ENCODE measurements around the gene KLK1.

Gene KLK1

GRCh38 chr19:50835103-50835784 lies 11.7 kb upstream of the KLK1 start:
- no peaks in the 10 kb centered on the region for H3K9me3 ChIP-seq (ENCODE audit: low read length)
- H3K27ac ChIP-seq (ENCODE audit: low read depth, low read length) = no peak overlapping the region
- H3K4me1 ChIP-seq (ENCODE audit: insufficient read depth, low read length) = peaks cover 9% of the 10 kb centered on the region
- peak overlapping the region; percentile 46 to 65 for H3K4me3 ChIP-seq (ENCODE audit: low read depth in 1 of 2, low read length in 2 of 2)
- peaks cover 0 to 33% of the 10 kb centered on the region in 2 donors for H3K27me3 ChIP-seq (ENCODE audit: control insufficient read depth in 1 of 2, insufficient read depth in 2 of 2, low read length in 2 of 2)
- no peak overlapping the region for H3K9ac ChIP-seq (ENCODE audit: low read length)
- no peaks in the 10 kb centered on the region for H3K36me3 ChIP-seq (ENCODE audit: insufficient read depth, low read length)

GRCh38 chr19:50833802-50834167 lies 10.2 kb upstream of the KLK1 start:
- H3K9ac ChIP-seq (ENCODE audit: low read length) = no peak overlapping the region
- no peaks in the 10 kb centered on the region for H3K9me3 ChIP-seq (ENCODE audit: low read length)
- no peak overlapping the region for H3K27ac ChIP-seq (ENCODE audit: low read depth, low read length)
- H3K36me3 ChIP-seq (ENCODE audit: insufficient read depth, low read length) = no peaks in the 10 kb centered on the region
- H3K4me3 ChIP-seq (ENCODE audit: low read depth in 1 of 2, low read length in 2 of 2) = no peak overlapping the region
- H3K4me1 ChIP-seq (ENCODE audit: insufficient read depth, low read length) = peaks cover 9% of the 10 kb centered on the region
- H3K27me3 ChIP-seq (ENCODE audit: control insufficient read depth in 1 of 2, insufficient read depth in 2 of 2, low read length in 2 of 2) = peaks cover 0 to 36% of the 10 kb centered on the region in 2 donors

GRCh38 chr19:50833117-50833801 lies 9.7 kb upstream of the KLK1 start, which contains the start of gene KLK15:
KLK15 (minus strand) TSS chr19:50833574; CDS start chr19:50831492, 2,082 bp downstream.
- H3K4me1 ChIP-seq (ENCODE audit: insufficient read depth, low read length) = peaks cover 9% of the 10 kb centered on the region
- no peak within 1 kb of the TSS for H3K9ac ChIP-seq (ENCODE audit: low read length)
- H3K36me3 ChIP-seq (ENCODE audit: insufficient read depth, low read length) = no peaks in the 10 kb centered on the region
- no peak within 1 kb of the TSS for H3K4me3 ChIP-seq (ENCODE audit: low read depth in 1 of 2, low read length in 2 of 2)
- H3K27ac ChIP-seq (ENCODE audit: low read depth, low read length) = no peak within 1 kb of the TSS
- H3K9me3 ChIP-seq (ENCODE audit: low read length) = no peaks in the 10 kb centered on the region
- H3K27me3 ChIP-seq (ENCODE audit: control insufficient read depth in 1 of 2, insufficient read depth in 2 of 2, low read length in 2 of 2) = peaks cover 0 to 34% of the 10 kb centered on the region in 2 donors

- H3K27me3 ChIP-seq (ENCODE audit: control insufficient read depth in 1 of 2, insufficient read depth in 2 of 2, low read length in 2 of 2) = peaks cover 0 to 32% of the 10 kb centered on the region in 2 donors
- no peak overlapping the region for H3K4me3 ChIP-seq (ENCODE audit: low read depth in 1 of 2, low read length in 2 of 2)
- peaks cover 9% of the 10 kb centered on the region for H3K4me1 ChIP-seq (ENCODE audit: insufficient read depth, low read length)
- no peaks in the 10 kb centered on the region for H3K9me3 ChIP-seq (ENCODE audit: low read length)
- no peak overlapping the region for H3K9ac ChIP-seq (ENCODE audit: low read length)
- no peak overlapping the region for H3K27ac ChIP-seq (ENCODE audit: low read depth, low read length)
- H3K36me3 ChIP-seq (ENCODE audit: insufficient read depth, low read length) = no peaks in the 10 kb centered on the region
These were observed 9.1 kb upstream of the KLK1 start for GRCh38 chr19:50832666-50833065.

GRCh38 chr19:50831026-50831396 lies 7.4 kb upstream of the KLK1 start:
- Histone ChIP-seq H3K4me3 (ENCODE audit: low read depth in 1 of 2, low read length in 2 of 2) (no peak overlapping the region), H3K9ac (ENCODE audit: low read length) (no peak overlapping the region), H3K9me3 (ENCODE audit: low read length) (no peaks in the 10 kb centered on the region), H3K27ac (ENCODE audit: low read depth, low read length) (no peak overlapping the region), H3K27me3 (ENCODE audit: control insufficient read depth in 1 of 2, insufficient read depth in 2 of 2, low read length in 2 of 2) (peaks cover 0 to 20% of the 10 kb centered on the region in 2 donors), H3K4me1 (ENCODE audit: insufficient read depth, low read length) (peaks cover 9% of the 10 kb centered on the region), H3K36me3 (ENCODE audit: insufficient read depth, low read length) (no peaks in the 10 kb centered on the region)

- H3K27me3 ChIP-seq (ENCODE audit: control insufficient read depth in 1 of 2, insufficient read depth in 2 of 2, low read length in 2 of 2) = peaks cover 0 to 18% of the 10 kb centered on the region in 2 donors
- H3K4me1 ChIP-seq (ENCODE audit: insufficient read depth, low read length) = peaks cover 6% of the 10 kb centered on the region
- no peaks in the 10 kb centered on the region for H3K9me3 ChIP-seq (ENCODE audit: low read length)
- no peaks in the 10 kb centered on the region for H3K36me3 ChIP-seq (ENCODE audit: insufficient read depth, low read length)
- H3K27ac ChIP-seq (ENCODE audit: low read depth, low read length) = no peak overlapping the region
- H3K9ac ChIP-seq (ENCODE audit: low read length) = no peak overlapping the region
- H3K4me3 ChIP-seq (ENCODE audit: low read depth in 1 of 2, low read length in 2 of 2) = no peak overlapping the region
These were observed 6.9 kb upstream of the KLK1 start for GRCh38 chr19:50830266-50831025.

- no peak overlapping the region for H3K4me3 ChIP-seq (ENCODE audit: low read depth in 1 of 2, low read length in 2 of 2)
- H3K9me3 ChIP-seq (ENCODE audit: low read length) = no peaks in the 10 kb centered on the region
- H3K27me3 ChIP-seq (ENCODE audit: control insufficient read depth in 1 of 2, insufficient read depth in 2 of 2, low read length in 2 of 2) = peaks cover 0 to 18% of the 10 kb centered on the region in 2 donors
- H3K27ac ChIP-seq (ENCODE audit: low read depth, low read length) = no peak overlapping the region
- no peak overlapping the region for H3K9ac ChIP-seq (ENCODE audit: low read length)
- no peaks in the 10 kb centered on the region for H3K36me3 ChIP-seq (ENCODE audit: insufficient read depth, low read length)
- no peaks in the 10 kb centered on the region for H3K4me1 ChIP-seq (ENCODE audit: insufficient read depth, low read length)
These were observed 6.2 kb upstream of the KLK1 start for GRCh38 chr19:50829801-50830200.

- H3K9me3 ChIP-seq (ENCODE audit: low read length) = no peaks in the 10 kb centered on the region
- H3K27me3 ChIP-seq (ENCODE audit: control insufficient read depth in 1 of 2, insufficient read depth in 2 of 2, low read length in 2 of 2) = peaks cover 0 to 19% of the 10 kb centered on the region in 2 donors
- no peaks in the 10 kb centered on the region for H3K36me3 ChIP-seq (ENCODE audit: insufficient read depth, low read length)
- no peak overlapping the region for H3K4me3 ChIP-seq (ENCODE audit: low read depth in 1 of 2, low read length in 2 of 2)
- no peak overlapping the region for H3K9ac ChIP-seq (ENCODE audit: low read length)
- no peaks in the 10 kb centered on the region for H3K4me1 ChIP-seq (ENCODE audit: insufficient read depth, low read length)
- H3K27ac ChIP-seq (ENCODE audit: low read depth, low read length) = no peak overlapping the region
These were observed 3.9 kb upstream of the KLK1 start for GRCh38 chr19:50827476-50827875.

- H3K9me3 ChIP-seq (ENCODE audit: low read length) = no peaks in the 10 kb centered on the region
- no peaks in the 10 kb centered on the region for H3K36me3 ChIP-seq (ENCODE audit: insufficient read depth, low read length)
- no peaks in the 10 kb centered on the region for H3K4me1 ChIP-seq (ENCODE audit: insufficient read depth, low read length)
- peaks cover 0 to 27% of the 10 kb centered on the region in 2 donors for H3K27me3 ChIP-seq (ENCODE audit: control insufficient read depth in 1 of 2, insufficient read depth in 2 of 2, low read length in 2 of 2)
- H3K27ac ChIP-seq (ENCODE audit: low read depth, low read length) = no peak overlapping the region
- no peak overlapping the region for H3K9ac ChIP-seq (ENCODE audit: low read length)
- no peak overlapping the region for H3K4me3 ChIP-seq (ENCODE audit: low read depth in 1 of 2, low read length in 2 of 2)
These were observed 3.1 kb upstream of the KLK1 start for GRCh38 chr19:50826492-50827240.

- H3K27ac ChIP-seq (ENCODE audit: low read depth, low read length) = no peak overlapping the region
- no peaks in the 10 kb centered on the region for H3K9me3 ChIP-seq (ENCODE audit: low read length)
- H3K4me1 ChIP-seq (ENCODE audit: insufficient read depth, low read length) = no peaks in the 10 kb centered on the region
- no peaks in the 10 kb centered on the region for H3K36me3 ChIP-seq (ENCODE audit: insufficient read depth, low read length)
- no peak overlapping the region for H3K4me3 ChIP-seq (ENCODE audit: low read depth in 1 of 2, low read length in 2 of 2)
- H3K9ac ChIP-seq (ENCODE audit: low read length) = no peak overlapping the region
- peaks cover 22 to 48% of the 10 kb centered on the region in 2 donors for H3K27me3 ChIP-seq (ENCODE audit: control insufficient read depth in 1 of 2, insufficient read depth in 2 of 2, low read length in 2 of 2)
These were observed 852 bp downstream of the KLK1 start for GRCh38 chr19:50822661-50823208.

- H3K36me3 ChIP-seq (ENCODE audit: insufficient read depth, low read length) = no peaks in the 10 kb centered on the region
- no peak overlapping the region for H3K27ac ChIP-seq (ENCODE audit: low read depth, low read length)
- no peaks in the 10 kb centered on the region for H3K9me3 ChIP-seq (ENCODE audit: low read length)
- no peak overlapping the region for H3K9ac ChIP-seq (ENCODE audit: low read length)
- no peaks in the 10 kb centered on the region for H3K4me1 ChIP-seq (ENCODE audit: insufficient read depth, low read length)
- peaks cover 22 to 56% of the 10 kb centered on the region in 2 donors for H3K27me3 ChIP-seq (ENCODE audit: control insufficient read depth in 1 of 2, insufficient read depth in 2 of 2, low read length in 2 of 2)
- no peak overlapping the region for H3K4me3 ChIP-seq (ENCODE audit: low read depth in 1 of 2, low read length in 2 of 2)
These were observed 2.0 kb downstream of the KLK1 start for GRCh38 chr19:50821622-50822021.
